ENCODE measurements around the gene MT1G. TPM values are rescaled to one million over a fixed set of nuclear protein-coding genes. Genes with fewer than 3 reads are reported as not detected.

MT1G gene
- total and polyA plus RNA-seq, 2 experiments from 2014 or later, result 184 to 1,014 TPM

DNA sequence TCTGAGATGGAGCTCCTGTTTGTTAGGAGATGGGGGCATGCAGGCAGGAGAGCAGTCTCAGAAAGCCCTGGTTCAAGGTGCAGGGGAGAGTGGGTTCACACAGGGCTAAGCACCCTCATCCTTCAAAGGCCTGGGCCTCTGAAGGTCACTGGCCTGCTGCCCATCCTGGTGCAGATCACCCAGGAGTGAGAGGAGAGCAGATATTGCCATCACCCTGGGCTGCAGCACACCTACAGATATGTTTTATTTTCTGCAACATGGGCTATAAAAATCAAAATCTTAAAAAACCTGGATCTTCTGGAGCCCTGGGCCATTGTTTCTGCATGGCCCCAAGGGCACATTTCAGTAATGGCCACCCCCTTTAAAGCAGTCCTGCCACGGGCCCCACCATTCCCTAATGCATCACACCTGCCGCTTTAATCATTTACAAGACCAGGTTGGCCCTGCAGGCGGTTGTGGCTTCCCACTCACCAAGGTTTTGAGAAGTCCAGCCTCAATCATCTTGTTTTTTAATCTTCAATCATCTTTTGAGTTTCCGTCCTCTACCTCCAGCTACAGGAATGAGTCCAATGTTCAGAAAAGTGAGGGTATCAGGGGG is 41.7 kb upstream of the MT1G start:
- H3K9me2 ChIP-seq (ENCODE audit: insufficient read depth), result no peaks in the 10 kb centered on the region
- Mint-ChIP-seq H3K27me3 (ENCODE audit: insufficient read depth, low read depth, poor library complexity) (peaks cover 13% of the 10 kb centered on the region), H3K4me1 (peaks cover 11% of the 10 kb centered on the region), H3K9me3 (no peaks in the 10 kb centered on the region), H3K36me3 (ENCODE audit: low read depth) (no peaks in the 10 kb centered on the region), H3K27ac (no peak overlapping the region), H3K4me3 (no peak overlapping the region)
- no peaks in the 10 kb centered on the region for H3K27me3 ChIP-seq (ENCODE audit: insufficient read depth)
- H3K79me2 ChIP-seq (replicated peaks; ENCODE audit: insufficient read depth), result no peaks in the 10 kb centered on the region
- TF ChIP-seq, protein P1, sequence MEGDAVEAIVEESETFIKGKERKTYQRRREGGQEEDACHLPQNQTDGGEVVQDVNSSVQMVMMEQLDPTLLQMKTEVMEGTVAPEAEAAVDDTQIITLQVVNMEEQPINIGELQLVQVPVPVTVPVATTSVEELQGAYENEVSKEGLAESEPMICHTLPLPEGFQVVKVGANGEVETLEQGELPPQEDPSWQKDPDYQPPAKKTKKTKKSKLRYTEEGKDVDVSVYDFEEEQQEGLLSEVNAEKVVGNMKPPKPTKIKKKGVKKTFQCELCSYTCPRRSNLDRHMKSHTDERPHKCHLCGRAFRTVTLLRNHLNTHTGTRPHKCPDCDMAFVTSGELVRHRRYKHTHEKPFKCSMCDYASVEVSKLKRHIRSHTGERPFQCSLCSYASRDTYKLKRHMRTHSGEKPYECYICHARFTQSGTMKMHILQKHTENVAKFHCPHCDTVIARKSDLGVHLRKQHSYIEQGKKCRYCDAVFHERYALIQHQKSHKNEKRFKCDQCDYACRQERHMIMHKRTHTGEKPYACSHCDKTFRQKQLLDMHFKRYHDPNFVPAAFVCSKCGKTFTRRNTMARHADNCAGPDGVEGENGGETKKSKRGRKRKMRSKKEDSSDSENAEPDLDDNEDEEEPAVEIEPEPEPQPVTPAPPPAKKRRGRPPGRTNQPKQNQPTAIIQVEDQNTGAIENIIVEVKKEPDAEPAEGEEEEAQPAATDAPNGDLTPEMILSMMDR (conservative IDR thresholded peaks at IDR 0.05; ENCODE audit: low read depth in 2 of 2), result no peak
- TF ChIP-seq, protein P2, sequence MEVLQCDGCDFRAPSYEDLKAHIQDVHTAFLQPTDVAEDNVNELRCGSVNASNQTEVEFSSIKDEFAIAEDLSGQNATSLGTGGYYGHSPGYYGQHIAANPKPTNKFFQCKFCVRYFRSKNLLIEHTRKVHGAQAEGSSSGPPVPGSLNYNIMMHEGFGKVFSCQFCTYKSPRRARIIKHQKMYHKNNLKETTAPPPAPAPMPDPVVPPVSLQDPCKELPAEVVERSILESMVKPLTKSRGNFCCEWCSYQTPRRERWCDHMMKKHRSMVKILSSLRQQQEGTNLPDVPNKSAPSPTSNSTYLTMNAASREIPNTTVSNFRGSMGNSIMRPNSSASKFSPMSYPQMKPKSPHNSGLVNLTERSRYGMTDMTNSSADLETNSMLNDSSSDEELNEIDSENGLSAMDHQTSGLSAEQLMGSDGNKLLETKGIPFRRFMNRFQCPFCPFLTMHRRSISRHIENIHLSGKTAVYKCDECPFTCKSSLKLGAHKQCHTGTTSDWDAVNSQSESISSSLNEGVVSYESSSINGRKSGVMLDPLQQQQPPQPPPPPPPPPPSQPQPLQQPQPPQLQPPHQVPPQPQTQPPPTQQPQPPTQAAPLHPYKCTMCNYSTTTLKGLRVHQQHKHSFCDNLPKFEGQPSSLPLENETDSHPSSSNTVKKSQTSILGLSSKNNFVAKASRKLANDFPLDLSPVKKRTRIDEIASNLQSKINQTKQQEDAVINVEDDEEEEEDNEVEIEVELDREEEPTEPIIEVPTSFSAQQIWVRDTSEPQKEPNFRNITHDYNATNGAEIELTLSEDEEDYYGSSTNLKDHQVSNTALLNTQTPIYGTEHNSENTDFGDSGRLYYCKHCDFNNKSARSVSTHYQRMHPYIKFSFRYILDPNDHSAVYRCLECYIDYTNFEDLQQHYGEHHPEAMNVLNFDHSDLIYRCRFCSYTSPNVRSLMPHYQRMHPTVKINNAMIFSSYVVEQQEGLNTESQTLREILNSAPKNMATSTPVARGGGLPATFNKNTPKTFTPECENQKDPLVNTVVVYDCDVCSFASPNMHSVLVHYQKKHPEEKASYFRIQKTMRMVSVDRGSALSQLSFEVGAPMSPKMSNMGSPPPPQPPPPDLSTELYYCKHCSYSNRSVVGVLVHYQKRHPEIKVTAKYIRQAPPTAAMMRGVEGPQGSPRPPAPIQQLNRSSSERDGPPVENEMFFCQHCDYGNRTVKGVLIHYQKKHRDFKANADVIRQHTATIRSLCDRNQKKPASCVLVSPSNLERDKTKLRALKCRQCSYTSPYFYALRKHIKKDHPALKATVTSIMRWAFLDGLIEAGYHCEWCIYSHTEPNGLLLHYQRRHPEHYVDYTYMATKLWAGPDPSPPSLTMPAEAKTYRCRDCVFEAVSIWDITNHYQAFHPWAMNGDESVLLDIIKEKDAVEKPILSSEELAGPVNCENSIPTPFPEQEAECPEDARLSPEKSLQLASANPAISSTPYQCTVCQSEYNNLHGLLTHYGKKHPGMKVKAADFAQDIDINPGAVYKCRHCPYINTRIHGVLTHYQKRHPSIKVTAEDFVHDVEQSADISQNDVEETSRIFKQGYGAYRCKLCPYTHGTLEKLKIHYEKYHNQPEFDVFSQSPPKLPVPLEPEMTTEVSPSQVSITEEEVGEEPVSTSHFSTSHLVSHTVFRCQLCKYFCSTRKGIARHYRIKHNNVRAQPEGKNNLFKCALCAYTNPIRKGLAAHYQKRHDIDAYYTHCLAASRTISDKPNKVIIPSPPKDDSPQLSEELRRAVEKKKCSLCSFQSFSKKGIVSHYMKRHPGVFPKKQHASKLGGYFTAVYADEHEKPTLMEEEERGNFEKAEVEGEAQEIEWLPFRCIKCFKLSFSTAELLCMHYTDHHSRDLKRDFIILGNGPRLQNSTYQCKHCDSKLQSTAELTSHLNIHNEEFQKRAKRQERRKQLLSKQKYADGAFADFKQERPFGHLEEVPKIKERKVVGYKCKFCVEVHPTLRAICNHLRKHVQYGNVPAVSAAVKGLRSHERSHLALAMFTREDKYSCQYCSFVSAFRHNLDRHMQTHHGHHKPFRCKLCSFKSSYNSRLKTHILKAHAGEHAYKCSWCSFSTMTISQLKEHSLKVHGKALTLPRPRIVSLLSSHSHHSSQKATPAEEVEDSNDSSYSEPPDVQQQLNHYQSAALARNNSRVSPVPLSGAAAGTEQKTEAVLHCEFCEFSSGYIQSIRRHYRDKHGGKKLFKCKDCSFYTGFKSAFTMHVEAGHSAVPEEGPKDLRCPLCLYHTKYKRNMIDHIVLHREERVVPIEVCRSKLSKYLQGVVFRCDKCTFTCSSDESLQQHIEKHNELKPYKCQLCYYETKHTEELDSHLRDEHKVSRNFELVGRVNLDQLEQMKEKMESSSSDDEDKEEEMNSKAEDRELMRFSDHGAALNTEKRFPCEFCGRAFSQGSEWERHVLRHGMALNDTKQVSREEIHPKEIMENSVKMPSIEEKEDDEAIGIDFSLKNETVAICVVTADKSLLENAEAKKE (CRISPR knock-in tag; IDR thresholded peaks at IDR 0.05), result no peak
- TF ChIP-seq, protein P3, sequence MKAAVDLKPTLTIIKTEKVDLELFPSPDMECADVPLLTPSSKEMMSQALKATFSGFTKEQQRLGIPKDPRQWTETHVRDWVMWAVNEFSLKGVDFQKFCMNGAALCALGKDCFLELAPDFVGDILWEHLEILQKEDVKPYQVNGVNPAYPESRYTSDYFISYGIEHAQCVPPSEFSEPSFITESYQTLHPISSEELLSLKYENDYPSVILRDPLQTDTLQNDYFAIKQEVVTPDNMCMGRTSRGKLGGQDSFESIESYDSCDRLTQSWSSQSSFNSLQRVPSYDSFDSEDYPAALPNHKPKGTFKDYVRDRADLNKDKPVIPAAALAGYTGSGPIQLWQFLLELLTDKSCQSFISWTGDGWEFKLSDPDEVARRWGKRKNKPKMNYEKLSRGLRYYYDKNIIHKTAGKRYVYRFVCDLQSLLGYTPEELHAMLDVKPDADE (IDR thresholded peaks at IDR 0.05), result no peak
- TF ChIP-seq JUNB (IDR thresholded peaks at IDR 0.05; ENCODE audit: unreplicated experiment) (no peak), ZNF114 (CRISPR knock-in tag; IDR thresholded peaks at IDR 0.05) (no peak), POLR2AphosphoS5 (IDR thresholded peaks at IDR 0.05; ENCODE audit: low read depth) (no peak), CREB1 (CRISPR knock-in tag; IDR thresholded peaks at IDR 0.05; ENCODE audit: low read depth) (no peak), NANOG (IDR thresholded peaks at IDR 0.05; ENCODE audit: borderline replicate concordance) (no peak), EZH2phosphoT487 (IDR thresholded peaks at IDR 0.05; ENCODE audit: unreplicated experiment) (no peak), ZNF331 (CRISPR knock-in tag; IDR thresholded peaks at IDR 0.05; ENCODE audit: low read depth) (no peak)
- TF ChIP-seq, protein P4, sequence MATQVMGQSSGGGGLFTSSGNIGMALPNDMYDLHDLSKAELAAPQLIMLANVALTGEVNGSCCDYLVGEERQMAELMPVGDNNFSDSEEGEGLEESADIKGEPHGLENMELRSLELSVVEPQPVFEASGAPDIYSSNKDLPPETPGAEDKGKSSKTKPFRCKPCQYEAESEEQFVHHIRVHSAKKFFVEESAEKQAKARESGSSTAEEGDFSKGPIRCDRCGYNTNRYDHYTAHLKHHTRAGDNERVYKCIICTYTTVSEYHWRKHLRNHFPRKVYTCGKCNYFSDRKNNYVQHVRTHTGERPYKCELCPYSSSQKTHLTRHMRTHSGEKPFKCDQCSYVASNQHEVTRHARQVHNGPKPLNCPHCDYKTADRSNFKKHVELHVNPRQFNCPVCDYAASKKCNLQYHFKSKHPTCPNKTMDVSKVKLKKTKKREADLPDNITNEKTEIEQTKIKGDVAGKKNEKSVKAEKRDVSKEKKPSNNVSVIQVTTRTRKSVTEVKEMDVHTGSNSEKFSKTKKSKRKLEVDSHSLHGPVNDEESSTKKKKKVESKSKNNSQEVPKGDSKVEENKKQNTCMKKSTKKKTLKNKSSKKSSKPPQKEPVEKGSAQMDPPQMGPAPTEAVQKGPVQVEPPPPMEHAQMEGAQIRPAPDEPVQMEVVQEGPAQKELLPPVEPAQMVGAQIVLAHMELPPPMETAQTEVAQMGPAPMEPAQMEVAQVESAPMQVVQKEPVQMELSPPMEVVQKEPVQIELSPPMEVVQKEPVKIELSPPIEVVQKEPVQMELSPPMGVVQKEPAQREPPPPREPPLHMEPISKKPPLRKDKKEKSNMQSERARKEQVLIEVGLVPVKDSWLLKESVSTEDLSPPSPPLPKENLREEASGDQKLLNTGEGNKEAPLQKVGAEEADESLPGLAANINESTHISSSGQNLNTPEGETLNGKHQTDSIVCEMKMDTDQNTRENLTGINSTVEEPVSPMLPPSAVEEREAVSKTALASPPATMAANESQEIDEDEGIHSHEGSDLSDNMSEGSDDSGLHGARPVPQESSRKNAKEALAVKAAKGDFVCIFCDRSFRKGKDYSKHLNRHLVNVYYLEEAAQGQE (IDR thresholded peaks at IDR 0.05; ENCODE audit: unreplicated experiment), result no peak
- H3F3A ChIP-seq (replicated peaks; ENCODE audit: low read depth), result no peaks in the 10 kb centered on the region
- H2AFZ ChIP-seq, result peak overlapping the region; percentile 74; the same call in 1 of the 2 replicates
- no peak overlapping the region for H3K4me2 ChIP-seq
- H4K20me1 ChIP-seq (replicated peaks; ENCODE audit: insufficient read depth), result no peaks in the 10 kb centered on the region
- no peak overlapping the region for H3K4me3 ChIP-seq
- peaks cover 5% of the 10 kb centered on the region for H3K4me1 ChIP-seq (ENCODE audit: insufficient read depth)
- H3K36me3 ChIP-seq (ENCODE audit: insufficient read depth), result no peaks in the 10 kb centered on the region
- no peak overlapping the region for H3K27ac ChIP-seq (ENCODE audit: low read depth)
- DNase-seq (ENCODE audit: low spot score) (no peak), ATAC-seq (no peak)

Measured in GM23338 (cell line).